Limb (tissue), 2 donors: ENCODE results near the gene FOXM1.
A peak's percentile ranks its signal among the peaks of the same experiment; 100 is the strongest.

ENCODE experiments used
- DNase-seq, 2 donors: peaks; one replicate each; pipeline ENCODE4 v3.0.0-alpha.2; 2016; ENCODE audit errors: extremely low spot score in 2 of 2

The FOXM1 gene

GRCh38 chr12:2836574-2836973, 40.4 kb downstream of the FOXM1 start:
- DNase-seq, result no peak

- no peak for DNase-seq
Observed at GRCh38 chr12:2835691-2836403, 41.1 kb downstream of the FOXM1 start.

DNA sequence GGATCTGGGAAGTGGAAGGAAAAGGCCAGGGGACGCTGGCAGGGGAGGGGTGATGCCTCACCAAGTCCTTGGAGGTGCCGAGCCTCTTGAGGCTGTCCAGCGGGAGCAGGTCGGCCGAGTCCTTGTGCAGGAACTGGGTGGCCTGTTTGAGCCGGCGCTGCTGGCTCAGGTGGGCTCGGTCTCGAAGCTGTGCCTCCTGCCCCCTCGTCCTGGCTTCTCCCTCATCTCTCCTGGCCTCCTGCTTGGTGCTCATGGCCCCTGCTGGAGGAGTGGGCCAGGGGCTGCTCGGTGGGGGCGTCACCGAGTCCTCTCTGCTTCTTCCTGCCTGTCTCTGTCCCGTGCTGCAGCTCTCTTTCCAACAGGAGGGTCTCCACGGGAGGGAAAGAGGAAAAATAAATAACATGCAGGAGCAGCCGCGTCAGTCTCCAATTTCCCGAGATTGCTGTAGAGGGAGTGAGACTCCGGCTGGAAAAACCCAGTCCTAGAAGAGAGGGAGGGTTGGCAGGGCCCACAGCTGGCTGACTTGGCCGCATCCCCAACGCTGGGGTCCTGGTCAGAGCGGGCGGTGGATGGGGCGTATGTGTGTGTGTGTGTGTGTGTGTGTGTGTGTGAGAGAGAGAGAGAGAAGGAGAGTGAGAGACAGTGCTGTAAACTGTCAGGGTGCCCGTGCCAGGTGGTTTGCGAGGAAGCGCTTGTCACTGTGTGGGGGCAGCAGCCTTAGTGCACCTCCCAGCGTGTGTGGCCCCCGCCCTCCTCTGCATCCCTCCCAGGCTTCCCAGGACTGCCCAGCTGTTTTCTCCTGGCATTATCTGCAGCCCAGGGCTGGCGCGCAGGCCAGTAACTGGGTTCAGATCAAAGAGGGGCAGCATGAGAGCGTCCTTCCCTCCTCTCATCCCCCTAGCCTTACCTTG, 42.1 kb downstream of the FOXM1 start, which contains the start of gene NRIP2:
Gene NRIP2 (minus strand): TSS at position 455 of the 911 bp plus-strand sequence. CDS start 52 bp downstream, at position 403.
- peak; percentile 88 to 89 for DNase-seq

DNA sequence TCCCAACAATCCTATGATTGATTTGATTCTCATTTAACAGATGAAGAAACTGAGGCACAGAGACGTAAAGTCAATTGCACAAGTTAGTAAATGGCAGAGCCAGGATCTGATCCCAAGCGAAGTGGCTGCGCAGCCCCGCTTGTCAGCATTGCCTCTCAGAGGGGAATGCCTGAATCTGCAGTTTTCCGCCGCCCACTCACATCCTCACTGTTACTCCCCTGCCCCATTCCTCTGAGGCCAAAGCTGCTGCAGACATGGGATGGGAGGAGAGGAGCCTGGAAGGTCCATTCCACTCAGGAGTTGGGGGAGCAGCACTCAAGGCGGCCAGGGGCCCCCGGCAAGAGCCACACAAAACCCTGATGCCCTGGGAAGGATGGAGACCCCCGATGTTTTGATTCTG, 43.2 kb downstream of the FOXM1 start:
- no peak for DNase-seq

DNA sequence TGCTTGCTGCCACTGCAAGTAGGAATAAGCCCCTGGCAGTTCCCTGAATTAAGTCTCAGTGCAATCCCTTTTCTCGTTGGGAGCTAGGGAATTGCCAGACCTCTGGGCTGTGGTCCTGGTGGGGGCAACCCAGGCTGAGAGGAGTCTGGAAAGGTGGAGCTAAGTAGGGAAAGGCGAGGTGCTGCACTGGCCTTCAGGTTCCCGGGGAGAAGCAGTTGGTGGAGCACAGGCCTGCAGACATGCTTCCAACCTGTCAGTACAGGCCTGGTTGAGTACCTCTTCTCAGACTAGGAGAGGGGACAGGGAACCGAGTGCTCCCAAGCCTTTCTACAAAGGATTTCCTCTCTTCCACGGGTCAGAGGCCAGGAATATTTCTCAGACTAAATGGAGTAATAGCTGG, 43.6 kb downstream of the FOXM1 start:
- DNase-seq, result no peak

DNA sequence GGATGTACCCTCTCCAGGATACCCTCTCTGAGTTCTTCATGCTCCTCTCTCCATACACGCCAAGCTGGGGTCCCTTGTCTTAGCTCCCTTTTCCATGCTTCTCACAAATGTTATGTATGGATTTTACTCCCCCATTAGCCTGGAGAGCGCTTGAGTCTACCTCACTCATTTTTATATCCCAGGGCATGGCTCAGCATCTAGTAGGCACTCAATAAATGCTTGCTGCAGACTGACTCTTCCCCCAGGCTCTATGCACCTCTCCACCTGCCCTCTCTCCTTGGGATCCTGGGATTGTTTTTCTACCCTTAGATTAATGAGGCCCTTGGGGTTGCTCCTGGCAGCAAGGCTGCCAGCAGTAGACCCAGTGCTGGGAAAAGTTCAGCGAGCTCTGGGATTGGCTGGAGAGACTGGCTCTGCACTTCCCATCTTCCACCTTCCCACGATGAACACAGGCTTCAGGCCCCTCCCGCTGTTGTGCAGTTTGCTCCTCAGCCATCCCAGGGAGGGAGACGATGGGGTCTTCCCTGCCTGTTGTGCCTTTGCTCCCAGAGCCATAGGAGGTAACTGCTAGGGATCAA, 44.3 kb downstream of the FOXM1 start:
- DNase-seq, result no peak

DNA sequence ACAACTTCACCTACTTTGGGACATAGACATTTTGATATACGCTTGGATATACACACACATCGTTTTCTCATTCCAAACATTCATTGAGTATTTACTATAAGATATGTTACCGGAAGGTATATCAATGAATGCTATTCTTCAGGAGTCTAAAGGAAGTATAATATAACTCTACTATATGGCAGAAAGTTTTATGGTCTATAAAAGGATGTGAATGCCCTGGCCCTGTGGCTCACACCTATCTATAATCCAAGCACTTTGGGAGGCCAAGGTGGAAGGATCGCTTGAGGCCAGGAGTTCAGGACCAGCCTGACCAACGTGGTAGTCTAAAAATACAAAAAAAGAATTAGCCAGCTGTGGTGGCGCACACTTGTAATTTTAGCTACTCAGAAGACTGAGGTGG, 47.7 kb downstream of the FOXM1 start:
- DNase-seq, result no peak

GRCh38 chr12:2826721-2827515, 50.1 kb downstream of the FOXM1 start:
- DNase-seq, result no peak

DNA sequence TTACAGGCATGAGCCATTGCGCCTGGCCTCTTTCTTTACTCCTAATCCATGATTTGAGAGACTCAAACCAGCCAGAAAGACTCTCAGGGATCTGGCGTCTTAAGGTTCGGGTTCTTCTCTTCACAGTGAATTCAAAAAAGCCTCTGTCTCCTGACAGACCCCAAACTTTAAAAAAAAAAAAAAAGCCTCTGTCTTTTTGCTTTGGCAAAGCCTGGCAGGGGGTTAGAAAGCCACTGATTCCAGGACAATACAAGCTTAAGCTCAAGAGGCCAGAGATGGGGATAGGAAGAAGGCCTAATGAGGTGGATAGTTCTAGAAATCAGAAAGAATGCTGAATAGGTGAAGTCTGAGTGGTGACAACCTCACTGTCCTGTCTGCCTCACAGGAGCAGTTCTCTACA, 50.9 kb downstream of the FOXM1 start:
- no peak for DNase-seq

DNA sequence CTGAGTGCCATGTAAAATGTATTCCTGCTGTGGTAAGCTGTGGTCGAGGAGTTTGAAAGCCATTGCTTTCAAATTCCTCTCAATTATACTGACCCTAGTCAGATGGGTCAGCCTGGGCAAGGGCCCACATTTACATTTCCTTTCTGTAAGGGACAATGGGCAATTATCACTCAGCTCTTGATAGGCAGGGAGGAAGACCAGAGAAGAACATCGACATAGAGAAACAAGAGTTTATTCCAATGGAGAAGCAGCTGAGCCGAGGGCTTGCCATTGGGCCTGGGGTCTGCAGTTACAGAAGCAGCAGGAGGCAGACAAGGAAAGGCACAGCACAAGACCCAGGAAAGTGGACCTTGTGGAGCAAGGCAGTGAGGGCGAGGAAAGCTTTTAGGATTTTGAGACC, 51.8 kb downstream of the FOXM1 start:
- no peak for DNase-seq

DNA sequence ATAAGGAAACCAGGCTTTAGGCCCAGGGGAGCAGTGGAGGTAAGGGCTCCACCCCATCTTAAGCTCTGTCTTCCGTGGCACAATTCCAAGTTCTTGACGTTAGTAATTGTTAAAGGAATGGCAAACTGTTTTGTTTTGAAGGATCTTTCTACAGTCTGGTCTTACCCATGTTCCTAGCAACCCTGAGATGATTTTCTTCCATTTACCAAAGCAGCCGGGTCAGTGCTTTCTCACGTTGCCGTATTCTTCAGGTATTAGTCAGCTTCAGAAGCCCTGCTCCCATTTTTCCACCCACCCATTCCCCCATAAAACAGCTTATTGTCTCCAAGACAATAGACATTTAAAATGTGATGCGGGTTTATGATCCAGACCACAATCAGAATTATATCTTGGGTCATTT, 52.4 kb downstream of the FOXM1 start:
- DNase-seq, result no peak

DNA sequence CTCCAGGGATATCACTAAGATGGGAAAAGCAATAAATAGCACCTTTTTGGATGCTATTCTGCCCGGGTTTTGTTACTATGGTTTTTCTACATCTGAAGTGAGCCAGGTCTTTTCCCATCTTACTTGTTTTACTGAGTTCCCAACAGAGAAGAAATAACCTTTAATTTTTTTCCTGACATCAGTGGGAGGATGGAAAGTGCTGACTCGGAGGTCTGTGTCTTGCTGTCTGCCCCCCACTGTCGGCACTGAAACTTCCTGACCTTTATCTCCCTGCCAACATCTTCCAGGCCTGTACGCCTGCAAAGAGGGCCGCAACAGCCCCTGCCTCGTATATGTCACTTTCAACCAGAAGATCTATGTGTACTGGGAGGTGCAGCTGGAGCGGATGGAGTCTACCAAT, 53.5 kb downstream of the FOXM1 start:
- DNase-seq, result no peak

DNA sequence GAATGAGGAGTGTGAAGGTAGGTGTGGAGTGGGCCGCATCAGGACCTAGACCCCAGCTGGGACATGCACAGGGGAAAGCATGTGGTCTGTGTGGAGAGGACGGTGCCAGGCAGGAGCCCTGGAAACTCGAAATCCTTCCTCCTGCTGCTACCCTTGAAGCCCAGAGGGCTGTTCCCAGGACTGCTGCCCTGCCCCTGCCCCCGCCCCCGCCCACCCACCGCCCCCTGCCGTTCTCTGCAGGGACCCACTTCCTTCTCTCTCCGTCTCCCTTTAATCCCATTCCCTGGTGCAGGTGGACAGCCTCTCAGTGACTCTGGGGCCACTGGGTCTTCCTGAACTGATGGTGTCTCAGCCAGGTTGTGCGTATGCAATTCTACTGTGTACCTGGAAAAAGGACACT, 56.5 kb downstream of the FOXM1 start:
- DNase-seq, result no peak

- no peak for DNase-seq
Observed at GRCh38 chr12:2819810-2820209, 57.2 kb downstream of the FOXM1 start.

GRCh38 chr12:2813214-2814185, 63.5 kb downstream of the FOXM1 start:
- peak; percentile 60 to 76 for DNase-seq

GRCh38 chr12:2812290-2813213, 64.4 kb downstream of the FOXM1 start, which contains the start of gene ITFG2:
Gene ITFG2, plus strand, starts transcription at chr12:2812668. Its CDS starts 93 bp downstream, at chr12:2812761.
- peak; percentile 96 to 99 for DNase-seq

GRCh38 chr12:2811801-2812200, 65.2 kb downstream of the FOXM1 start:
- no peak for DNase-seq
